Measurements from ENCODE around the gene ETV3. TPM values are rescaled to one million over a fixed set of nuclear protein-coding genes. Genes with fewer than 3 reads are reported as not detected.

The ETV3 gene
- total and polyA plus RNA-seq, 2 of the 13 experiments (the other 11 are each of a cell fraction or from before 2014, with no cell fraction given): 4.2 to 5.8 TPM

DNA sequence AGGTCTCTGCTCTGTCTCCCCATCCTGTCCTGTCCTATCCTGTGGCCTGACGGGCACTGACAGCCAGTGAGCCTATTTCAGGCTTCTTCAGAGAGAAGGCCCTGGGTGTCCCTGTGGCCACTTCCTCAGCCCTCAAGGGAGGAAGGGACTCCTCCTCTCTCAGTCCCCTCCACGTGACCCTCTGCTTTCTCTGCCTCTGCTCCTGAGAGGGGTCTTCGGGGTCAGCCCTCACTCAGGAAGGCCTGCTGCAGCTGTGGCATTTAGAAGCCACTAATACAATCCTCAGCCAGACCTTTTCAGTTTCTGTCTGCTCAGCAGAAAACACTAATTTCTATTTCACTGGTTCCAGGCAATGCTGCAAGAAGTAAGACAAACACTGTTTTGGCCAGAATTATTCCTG lies 43.6 kb upstream of the ETV3 start:
- POLR2A ChIA-PET: no interaction called here
- Histone ChIP-seq H3K9ac (ENCODE audit: insufficient read depth, low read depth, low read length) (no peak overlapping the region), H2AFZ (ENCODE audit: low read length) (no peak overlapping the region), H3K36me3 (replicated peaks in 1 of 2; ENCODE audit: control insufficient read depth in 1 of 2, insufficient read depth in 2 of 2, low read length in 2 of 2) (no peaks in the 10 kb centered on the region), H4K20me1 (ENCODE audit: insufficient read depth, low read length) (no peaks in the 10 kb centered on the region), H3K27me3 (ENCODE audit: control insufficient read depth in 1 of 2, insufficient read depth in 2 of 2, low read length in 2 of 2) (peaks cover 0 to 3% of the 10 kb centered on the region in 2 experiments; a peak in 2 of 5 replicates), H3K4me2 (ENCODE audit: low read depth, low read length) (no peak overlapping the region), H3K27ac (ENCODE audit: extremely low read length, insufficient read depth, low read length) (no peak overlapping the region), H3K9me3 (ENCODE audit: low read length) (no peaks in the 10 kb centered on the region), H3K4me3 (replicated peaks in 1 of 3; ENCODE audit: insufficient read depth in 1 of 3, low read depth in 2 of 3, low read length in 3 of 3) (no peak overlapping the region), H3K4me1 (ENCODE audit: insufficient read depth, low read length) (no peaks in the 10 kb centered on the region), H3K79me2 (ENCODE audit: insufficient read depth, low read length) (no peaks in the 10 kb centered on the region)
- intact Hi-C loops (cut with micrococcal nuclease; ENCODE audit: unreplicated experiment): no loop called here
- ATAC-seq: no peak
- FAIRE-seq: no peak
- in situ Hi-C loops (cut with HindIII; ENCODE audit: extremely low pct_ligation_motif_present, low pct_unique_long_range_greater_than_20kb): no loop called here
- CTCF ChIA-PET (ENCODE audit: low intra/inter-chr PET ratio, low total read pairs): no interaction called here
- 31% methylated on average over 3 of the region's 3 CpGs for WGBS (ENCODE audit: low lambda C conversion rate)
- TF ChIP-seq MAFF (IDR thresholded peaks at IDR 0.05; ENCODE audit: low read depth, low read length): peak; percentile 80
- no peak for TF ChIP-seq HDAC1 (CRISPR knock-in tag; IDR thresholded peaks at IDR 0.05)
- TF ChIP-seq ZNF251 (CRISPR knock-in tag; IDR thresholded peaks at IDR 0.05): no peak
- TF ChIP-seq ZSCAN9 (CRISPR knock-in tag; IDR thresholded peaks at IDR 0.05; ENCODE audit: borderline replicate concordance): no peak
- TF ChIP-seq MAFK (conservative IDR thresholded peaks at IDR 0.05 in 1 of 2, IDR thresholded peaks at IDR 0.05 in 1 of 2; ENCODE audit: low read length in 2 of 2): peak; percentile 88 to 92
- TF ChIP-seq, protein P1, sequence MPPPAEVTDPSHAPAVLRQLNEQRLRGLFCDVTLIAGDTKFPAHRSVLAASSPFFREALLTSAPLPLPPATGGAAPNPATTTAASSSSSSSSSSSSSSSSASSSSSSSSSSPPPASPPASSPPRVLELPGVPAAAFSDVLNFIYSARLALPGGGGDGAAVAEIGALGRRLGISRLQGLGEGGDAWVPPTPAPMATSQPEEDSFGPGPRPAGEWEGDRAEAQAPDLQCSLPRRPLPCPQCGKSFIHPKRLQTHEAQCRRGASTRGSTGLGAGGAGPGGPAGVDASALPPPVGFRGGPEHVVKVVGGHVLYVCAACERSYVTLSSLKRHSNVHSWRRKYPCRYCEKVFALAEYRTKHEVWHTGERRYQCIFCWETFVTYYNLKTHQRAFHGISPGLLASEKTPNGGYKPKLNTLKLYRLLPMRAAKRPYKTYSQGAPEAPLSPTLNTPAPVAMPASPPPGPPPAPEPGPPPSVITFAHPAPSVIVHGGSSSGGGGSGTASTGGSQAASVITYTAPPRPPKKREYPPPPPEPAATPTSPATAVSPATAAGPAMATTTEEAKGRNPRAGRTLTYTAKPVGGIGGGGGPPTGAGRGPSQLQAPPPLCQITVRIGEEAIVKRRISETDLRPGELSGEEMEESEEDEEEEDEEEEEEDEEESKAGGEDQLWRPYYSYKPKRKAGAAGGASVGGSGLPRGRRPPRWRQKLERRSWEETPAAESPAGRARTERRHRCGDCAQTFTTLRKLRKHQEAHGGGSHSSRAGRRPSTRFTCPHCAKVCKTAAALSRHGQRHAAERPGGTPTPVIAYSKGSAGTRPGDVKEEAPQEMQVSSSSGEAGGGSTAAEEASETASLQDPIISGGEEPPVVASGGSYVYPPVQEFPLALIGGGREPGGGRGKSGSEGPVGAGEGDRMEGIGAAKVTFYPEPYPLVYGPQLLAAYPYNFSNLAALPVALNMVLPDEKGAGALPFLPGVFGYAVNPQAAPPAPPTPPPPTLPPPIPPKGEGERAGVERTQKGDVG (CRISPR knock-in tag; IDR thresholded peaks at IDR 0.05; ENCODE audit: borderline replicate concordance): no peak
- TF ChIP-seq, protein P2, sequence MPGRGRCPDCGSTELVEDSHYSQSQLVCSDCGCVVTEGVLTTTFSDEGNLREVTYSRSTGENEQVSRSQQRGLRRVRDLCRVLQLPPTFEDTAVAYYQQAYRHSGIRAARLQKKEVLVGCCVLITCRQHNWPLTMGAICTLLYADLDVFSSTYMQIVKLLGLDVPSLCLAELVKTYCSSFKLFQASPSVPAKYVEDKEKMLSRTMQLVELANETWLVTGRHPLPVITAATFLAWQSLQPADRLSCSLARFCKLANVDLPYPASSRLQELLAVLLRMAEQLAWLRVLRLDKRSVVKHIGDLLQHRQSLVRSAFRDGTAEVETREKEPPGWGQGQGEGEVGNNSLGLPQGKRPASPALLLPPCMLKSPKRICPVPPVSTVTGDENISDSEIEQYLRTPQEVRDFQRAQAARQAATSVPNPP (CRISPR knock-in tag; IDR thresholded peaks at IDR 0.05): no peak
- no TSS peak for BruUV-seq (replicated peaks)
- no peak for DNase-seq (ENCODE audit: low spot score)
